SK-N-SH (cell line): ENCODE data around the gene FUNDC2. TPM values are rescaled to one million over a fixed set of nuclear protein-coding genes. Genes with fewer than 3 reads are reported as not detected.

Experiments used
- CTCF ChIA-PET: fragments of 300-600, 350-600 bp; formaldehyde crosslinking; extraction: SDS; loops from one replicate; lab custom pipeline; 2021; lab: Yijun Ruan, JAX
- POLR2A ChIA-PET: fragments of 350-600 bp; sonication (Branson Sonifier 250); formaldehyde crosslinking; extraction: SDS; loops from one replicate; lab custom pipeline; 2020; ENCODE audit warnings: antibody characterized with exemption, inconsistent platforms; lab: Yijun Ruan, JAX
- DNase-seq: peaks from one replicate; pipeline ENCODE4 v3.0.0; 2012
- H2AFZ ChIP-seq: fragments of 200-600 bp; sonication (generic); 2 replicates; pipeline ENCODE4 v1.8.1; 2016; ENCODE audit warnings: antibody characterized with exemption, mild to moderate bottlenecking, low read depth
- H3F3A ChIP-seq: fragments of 200-600 bp; sonication (generic); replicated peaks from 2 replicates; pipeline ENCODE3; 2016; ENCODE audit warnings: antibody characterized with exemption, mild to moderate bottlenecking; ENCODE audit not compliant: insufficient read depth
- H3K27ac ChIP-seq, 2 experiments: fragments of 200-500 bp in 1 of 2; fragments of 200-600 bp in 1 of 2; sonication (Bioruptor generic) in 1 of 2; sonication (generic), shearing (Covaris generic) in 1 of 2; 2 replicates each; pipeline versions ENCODE4 v1.5.1 to v1.6.1; 2014 to 2016; ENCODE audit warnings: low read depth in 2 of 2, inconsistent platforms in 1 of 2, low read length in 1 of 2, mild to moderate bottlenecking in 1 of 2, mixed read lengths in 1 of 2
- H3K27me3 ChIP-seq: fragments of 200-600 bp; sonication (generic), shearing (Covaris generic); 2 replicates; pipeline ENCODE4 v1.6.1; 2016; ENCODE audit warnings: mixed run types; ENCODE audit not compliant: insufficient read depth
- H3K36me3 ChIP-seq, 2 experiments: fragments of 200-500 bp in 1 of 2; fragments of 200-600 bp in 1 of 2; sonication (Bioruptor generic) in 1 of 2; sonication (generic) in 1 of 2; replicated peaks in 1 of 2; 2 replicates each; pipeline versions ENCODE3 to v1.5.1; 2014 to 2016; ENCODE audit warnings: low read length in 1 of 2, mild to moderate bottlenecking in 1 of 2; ENCODE audit not compliant: insufficient read depth in 2 of 2, control insufficient read depth in 1 of 2
- H3K4me1 ChIP-seq, 2 experiments: fragments of 200-500 bp in 1 of 2; fragments of 200-600 bp in 1 of 2; sonication (Bioruptor generic) in 1 of 2; sonication (generic), shearing (Covaris generic) in 1 of 2; 2 replicates each; pipeline versions ENCODE4 v1.5.1 to v1.6.1; 2014 to 2016; ENCODE audit warnings: low read depth in 1 of 2, low read length in 1 of 2, mixed run types in 1 of 2; ENCODE audit not compliant: insufficient read depth in 2 of 2, control insufficient read depth in 1 of 2
- H3K4me2 ChIP-seq: fragments of 200-600 bp; sonication (generic), shearing (Covaris generic); 2 replicates; pipeline ENCODE4 v1.6.1; 2017; ENCODE audit warnings: mixed run types
- H3K4me3 ChIP-seq, 2 experiments: fragments of 200-500 bp in 1 of 2; fragments of 200-600 bp in 1 of 2; sonication (Bioruptor generic) in 1 of 2; sonication (generic), shearing (Covaris generic) in 1 of 2; 2 replicates each; pipeline versions ENCODE4 v1.5.1 to v1.8.1; 2014 to 2016; ENCODE audit warnings: low read depth in 2 of 2, inconsistent platforms in 1 of 2, low read length in 1 of 2, mild to moderate bottlenecking in 1 of 2, mixed read lengths in 1 of 2, moderate library complexity in 1 of 2
- H3K79me2 ChIP-seq: fragments of 200-600 bp; sonication (generic); 2 replicates; pipeline ENCODE4 v1.8.1; 2017; ENCODE audit warnings: mild to moderate bottlenecking; ENCODE audit not compliant: insufficient read depth
- H3K9ac ChIP-seq: fragments of 200-600 bp; sonication (generic); 2 replicates; pipeline ENCODE4 v1.6.1; 2017; ENCODE audit warnings: mixed run types
- H3K9me2 ChIP-seq: fragments of 200-600 bp; sonication (generic); 2 replicates; pipeline ENCODE4 v1.6.1; 2017; ENCODE audit warnings: mixed run types
- H3K9me3 ChIP-seq: fragments of 200-600 bp; sonication (generic); 2 replicates; pipeline ENCODE4 v1.6.1; 2017; ENCODE audit warnings: mixed run types, mild to moderate bottlenecking, moderate library complexity
- H4K20me1 ChIP-seq: fragments of 200-600 bp; sonication (generic); 2 replicates; pipeline ENCODE4 v1.6.1; 2017; ENCODE audit warnings: mild to moderate bottlenecking, mixed run types; ENCODE audit not compliant: insufficient read depth
- CTCF ChIP-seq: fragments of 200-600 bp; sonication (generic); IDR thresholded peaks from 2 replicates; pipeline ENCODE4 v1.6.1; 2017; ENCODE audit warnings: antibody characterized with exemption, mild to moderate bottlenecking, moderate library complexity
- EZH2phosphoT487 ChIP-seq: fragments of 200-600 bp; sonication (generic); IDR thresholded peaks from 2 replicates; pipeline ENCODE4 v1.6.1; 2017; ENCODE audit warnings: low read depth, mixed run types, mild to moderate bottlenecking, antibody characterized with exemption, moderate library complexity, borderline replicate concordance
- JUND ChIP-seq: IDR thresholded peaks from 2 replicates; pipeline ENCODE4 v1.4.0; 2012
- MXI1 ChIP-seq: IDR thresholded peaks from 2 replicates; pipeline ENCODE4 v1.6.1; 2012; ENCODE audit warnings: mild to moderate bottlenecking, low read depth, low read length, improper control_type of control experiment
- NFIC ChIP-seq: IDR thresholded peaks from 2 replicates; pipeline ENCODE4 v1.4.0; 2012; ENCODE audit warnings: borderline replicate concordance
- PBX3 ChIP-seq: IDR thresholded peaks from 2 replicates; pipeline ENCODE4; 2012
- RAD21 ChIP-seq: IDR thresholded peaks from 2 replicates; pipeline ENCODE4 v1.6.1; 2012; ENCODE audit warnings: mild to moderate bottlenecking, low read length
- REST ChIP-seq: IDR thresholded peaks from 2 replicates; pipeline ENCODE4 v1.6.1; 2012; ENCODE audit warnings: mild to moderate bottlenecking, low read depth, low read length, moderate library complexity
- RFX5 ChIP-seq: IDR thresholded peaks from 2 replicates; pipeline ENCODE4 v1.6.1; 2012; ENCODE audit warnings: mild to moderate bottlenecking, improper control_type of control experiment, low read length
- SMC3 ChIP-seq: IDR thresholded peaks from 2 replicates; pipeline ENCODE4 v1.6.1; 2012; ENCODE audit warnings: low read depth, low read length, improper control_type of control experiment
- TCF12 ChIP-seq: IDR thresholded peaks from 2 replicates; pipeline ENCODE4 v1.4.0; 2012
- ZBTB33 ChIP-seq: IDR thresholded peaks from 2 replicates; pipeline ENCODE4 v1.4.0; 2012; ENCODE audit warnings: low read depth, borderline replicate concordance
- WGBS: methylation state at CpG from one replicate; pipeline ENCODE4 v1.1.6; 2017; ENCODE audit warnings: low lambda C conversion rate; 5-methylcytosine and 5-hydroxymethylcytosine counted together
- polyA plus RNA-seq, 3 experiments: library from polyadenylated mRNA; depleted of rRNA; stranded (reverse); fragments of >200 nt; gene quantifications; 2 replicates each; pipeline ENCODE4 v1.2.3, GENCODE V29; 2012

Gene FUNDC2
- polyA plus RNA-seq, 1 of the 3 experiments (the other 2 are of a cell fraction): 55.9 TPM

GRCh38 chrX:155056877-155057792 lies 30.5 kb downstream of the FUNDC2 start:
- TF ChIP-seq RFX5: 0 out of 2 replicates have a peak, but pooled peaks have one; percentile 58
- TF ChIP-seq CTCF: peak; percentile 83
- TF ChIP-seq SMC3: peak; percentile 77
- peak; percentile 72 for TF ChIP-seq RAD21
- no peak for TF ChIP-seq PBX3
- TF ChIP-seq REST: peak; percentile 75; the same call in 1 of the 2 replicates
- 28% methylated on average over 11 of the region's 25 CpGs for WGBS
- Histone ChIP-seq H3K9me3 (no peaks in the 10 kb centered on the region), H3K4me2 (no peak overlapping the region; the same call in 1 of the 2 replicates), H3K4me1 (peaks cover 0 to 7% of the 10 kb centered on the region in 2 experiments; a peak in 1 of 4 replicates), H3F3A (no peaks in the 10 kb centered on the region), H3K79me2 (no peaks in the 10 kb centered on the region), H4K20me1 (no peaks in the 10 kb centered on the region), H3K4me3 (no peak overlapping the region), H3K9ac (no peak overlapping the region), H2AFZ (no peak overlapping the region), H3K36me3 (peaks cover 3 to 7% of the 10 kb centered on the region in 2 experiments), H3K27me3 (no peaks in the 10 kb centered on the region), H3K9me2 (no peaks in the 10 kb centered on the region), H3K27ac (no peak overlapping the region)
- DNase-seq: peak; percentile 69
- POLR2A ChIA-PET: interaction anchor here (1.3 kb wide), 1 partner anchor 30 kb away, joined by 4 read pairs; the partner anchor contains the start of gene FUNDC2
- CTCF ChIA-PET: interaction anchor here (0.6 to 5.0 kb wide), 20 partner anchors 8 to 140 kb away, joined by 3 to 35 read pairs (median 6); partner anchors contain the start of genes CMC4 and MTCP1

DNA sequence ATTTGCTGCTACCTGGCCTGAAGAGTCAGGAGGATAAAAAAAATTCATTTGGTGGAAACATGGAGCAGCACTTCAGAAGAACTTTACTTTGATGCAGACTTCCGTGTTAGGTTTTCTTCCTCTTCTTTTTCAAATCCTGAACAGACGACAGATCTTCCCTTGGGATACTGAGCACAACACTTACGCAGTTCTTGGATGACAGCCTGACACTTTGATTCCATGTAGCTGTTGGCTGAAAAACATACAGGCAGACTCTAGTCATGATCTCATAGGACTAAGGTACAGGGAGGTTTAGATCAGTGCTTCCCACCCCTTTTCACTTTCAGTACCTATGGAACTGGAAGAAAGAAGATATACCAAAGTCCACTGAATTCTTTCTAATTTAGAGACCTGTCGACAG lies 35.1 kb downstream of the FUNDC2 start:
- H3K4me2 ChIP-seq: no peak overlapping the region
- H3K9me2 ChIP-seq: no peaks in the 10 kb centered on the region
- no peak for DNase-seq
- H3K79me2 ChIP-seq: peaks cover under 1% of the 10 kb centered on the region; the same call in 1 of the 2 replicates
- H2AFZ ChIP-seq: no peak overlapping the region
- H3K4me3 ChIP-seq: no peak overlapping the region
- H3K36me3 ChIP-seq: peaks cover 3 to 7% of the 10 kb centered on the region in 2 experiments
- H4K20me1 ChIP-seq: no peaks in the 10 kb centered on the region
- H3K27me3 ChIP-seq: no peaks in the 10 kb centered on the region
- peaks cover 0 to 7% of the 10 kb centered on the region in 2 experiments; a peak in 1 of 4 replicates for H3K4me1 ChIP-seq
- POLR2A ChIA-PET: no interaction called here
- H3K9ac ChIP-seq: no peak overlapping the region
- CTCF ChIA-PET: interaction anchor here (1.3 to 1.9 kb wide), 2 partner anchors 14 to 15 kb away, joined by 4 to 5 read pairs; no protein-coding TSS in a partner anchor
- WGBS: 58% methylated on average over 4 of the region's 4 CpGs
- no peaks in the 10 kb centered on the region for H3K9me3 ChIP-seq
- no peak overlapping the region for H3K27ac ChIP-seq
- H3F3A ChIP-seq: no peaks in the 10 kb centered on the region
- TF ChIP-seq RFX5: no peak
- TF ChIP-seq SMC3: no peak
- TF ChIP-seq ZBTB33: no peak
- TF ChIP-seq TCF12: no peak
- no peak for TF ChIP-seq MXI1
- TF ChIP-seq NFIC: no peak
- no peak for TF ChIP-seq EZH2phosphoT487
- TF ChIP-seq JUND: no peak
- no peak for TF ChIP-seq PBX3
